Common myeloid progenitor, CD34-positive (primary cell): ENCODE data around the gene SMCO2.
A peak's percentile ranks its signal among the peaks of the same experiment; 100 is the strongest.

Experiments used
- CTCF ChIA-PET: fragments of 350-600 bp; sonication (Branson Sonifier 250); formaldehyde crosslinking; loops from one replicate; lab custom pipeline; 2021; ENCODE audit warnings: antibody characterized with exemption; lab: Charles Lee
- POLR2A ChIA-PET: fragments of 350-600 bp; sonication (Branson Sonifier 250); formaldehyde crosslinking; loops from one replicate; lab custom pipeline; 2021; ENCODE audit warnings: antibody characterized with exemption; lab: Charles Lee
- DNase-seq, 3 donors: peaks; one replicate each; pipeline versions ENCODE4 v3.0.0 to v3.0.0-alpha.2; 2013
- H3K27ac ChIP-seq, 2 experiments: 1 replicate in 1 of 2; 2 replicates in 1 of 2; pipeline ENCODE4 v1.7.0; 2013; ENCODE audit warnings: inconsistent platforms in 2 of 2, low read length in 2 of 2, mild to moderate bottlenecking in 2 of 2, low read depth in 1 of 2, moderate library complexity in 1 of 2; ENCODE audit not compliant: severe bottlenecking in 2 of 2, insufficient read depth in 1 of 2, poor library complexity in 1 of 2
- H3K27me3 ChIP-seq, 5 experiments: replicated peaks in 2 of 5; 1 replicate in 3 of 5; 2 replicates in 2 of 5; pipeline versions ENCODE4 v1.6.1 to v1.7.0; 2013; ENCODE audit warnings: low read length in 4 of 5, mild to moderate bottlenecking in 2 of 5, moderate library complexity in 2 of 5, inconsistent platforms in 1 of 5; ENCODE audit not compliant: insufficient read depth in 5 of 5, control insufficient read depth in 4 of 5
- H3K36me3 ChIP-seq, 4 experiments: 1 replicate in 2 of 4; 2 replicates in 2 of 4; pipeline versions ENCODE4 v1.6.1 to v1.7.0; 2013; ENCODE audit warnings: low read length in 3 of 4, control low read depth in 1 of 4, mild to moderate bottlenecking in 1 of 4; ENCODE audit not compliant: control insufficient read depth in 4 of 4, insufficient read depth in 4 of 4
- H3K4me1 ChIP-seq, 4 experiments: 1 replicate in 3 of 4; 2 replicates in 1 of 4; pipeline versions ENCODE4 v1.6.1 to v1.7.1; 2013; ENCODE audit warnings: low read length in 3 of 4, mild to moderate bottlenecking in 3 of 4, control low read depth in 1 of 4, inconsistent platforms in 1 of 4, moderate library complexity in 1 of 4; ENCODE audit not compliant: control insufficient read depth in 4 of 4, insufficient read depth in 4 of 4; ENCODE audit errors: control extremely low read depth in 1 of 4
- H3K4me3 ChIP-seq, 7 experiments: 1 replicate in 4 of 7; 2 replicates in 3 of 7; pipeline versions ENCODE4 v1.5.1 to v1.7.0; 2013; ENCODE audit warnings: mild to moderate bottlenecking in 7 of 7, low read length in 6 of 7, moderate library complexity in 6 of 7, inconsistent platforms in 2 of 7, low read depth in 2 of 7, control low read depth in 1 of 7; ENCODE audit not compliant: insufficient read depth in 4 of 7, control insufficient read depth in 1 of 7; ENCODE audit errors: extremely low read depth in 1 of 7
- H3K9me3 ChIP-seq, 5 experiments: 1 replicate in 4 of 5; 2 replicates in 1 of 5; pipeline versions ENCODE4 v1.6.1 to v1.7.1; 2013; ENCODE audit warnings: low read length in 4 of 5, mild to moderate bottlenecking in 2 of 5, inconsistent platforms in 1 of 5, low read depth in 1 of 5, moderate library complexity in 1 of 5; ENCODE audit not compliant: control insufficient read depth in 4 of 5, insufficient read depth in 2 of 5; ENCODE audit errors: control extremely low read depth in 1 of 5
- WGBS: methylation state at CpG from one replicate; pipeline ENCODE4 v1.1.5; 2013; ENCODE audit not compliant: insufficient coverage; 5-methylcytosine and 5-hydroxymethylcytosine counted together

SMCO2 gene

DNA sequence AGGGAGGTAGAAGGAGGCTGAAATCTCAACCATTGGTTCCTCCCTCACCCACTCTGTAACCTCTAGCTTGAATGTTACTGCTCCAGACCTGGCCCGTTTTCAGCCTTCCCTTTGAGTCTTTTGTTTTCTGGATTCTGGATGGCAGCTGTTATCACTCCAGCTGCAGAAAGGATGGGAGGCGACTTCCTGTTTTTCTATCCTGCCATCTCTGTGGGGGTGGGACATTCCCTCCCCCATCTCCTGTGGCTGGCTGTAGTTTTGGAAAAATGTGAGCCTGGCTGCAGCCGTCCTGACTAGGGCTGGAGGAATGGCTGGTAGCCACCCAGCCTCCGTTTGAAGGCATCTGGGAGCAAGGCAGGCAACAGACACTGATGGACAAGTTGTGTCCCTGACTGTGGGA is 74.5 kb downstream of the SMCO2 start:
- Histone ChIP-seq H3K4me1 (peaks cover 11 to 28% (median 19%) of the 10 kb centered on the region in 4 experiments), H3K27me3 (no peaks in the 10 kb centered on the region), H3K4me3 (no peak overlapping the region), H3K9me3 (no peaks in the 10 kb centered on the region), H3K27ac (no peak overlapping the region), H3K36me3 (no peaks in the 10 kb centered on the region)
- POLR2A ChIA-PET = no interaction called here
- whole genome bisulfite sequencing = 60% methylated on average over 3 of the region's 4 CpGs
- CTCF ChIA-PET = no interaction called here
- no peak for DNase-seq

DNA sequence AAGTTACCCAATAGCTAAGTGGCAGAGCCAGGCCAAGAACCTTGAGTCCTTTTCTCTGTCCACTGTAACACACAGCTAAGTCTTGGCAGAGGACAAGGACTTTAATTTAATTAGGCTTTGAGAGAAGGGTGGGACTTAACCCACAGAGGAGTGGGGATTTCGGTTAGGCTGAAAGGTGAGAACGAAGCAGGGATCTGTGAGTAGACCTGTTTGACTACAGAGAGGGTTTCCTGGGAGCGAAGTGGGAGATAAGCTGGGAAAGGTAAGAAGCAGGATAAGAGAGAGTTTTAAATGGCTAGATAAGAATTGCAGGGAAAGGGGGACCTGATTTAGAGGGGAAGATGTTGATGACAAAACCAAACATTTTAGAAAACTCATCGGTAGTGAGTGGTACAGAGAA is 75.4 kb downstream of the SMCO2 start:
- H3K36me3 ChIP-seq = no peaks in the 10 kb centered on the region
- no peak overlapping the region for H3K4me3 ChIP-seq
- peaks cover 11 to 28% (median 19%) of the 10 kb centered on the region in 4 experiments for H3K4me1 ChIP-seq
- no peak for DNase-seq
- ChIA-PET CTCF (interaction anchor here (2.5 kb wide), 1 partner anchor 33 kb away, joined by 8 read pairs; no protein-coding TSS in a partner anchor), POLR2A (no interaction called here)
- WGBS = 98% methylated on average over 4 of the region's 4 CpGs
- no peaks in the 10 kb centered on the region for H3K27me3 ChIP-seq
- H3K9me3 ChIP-seq = no peaks in the 10 kb centered on the region
- H3K27ac ChIP-seq = no peak overlapping the region

DNA sequence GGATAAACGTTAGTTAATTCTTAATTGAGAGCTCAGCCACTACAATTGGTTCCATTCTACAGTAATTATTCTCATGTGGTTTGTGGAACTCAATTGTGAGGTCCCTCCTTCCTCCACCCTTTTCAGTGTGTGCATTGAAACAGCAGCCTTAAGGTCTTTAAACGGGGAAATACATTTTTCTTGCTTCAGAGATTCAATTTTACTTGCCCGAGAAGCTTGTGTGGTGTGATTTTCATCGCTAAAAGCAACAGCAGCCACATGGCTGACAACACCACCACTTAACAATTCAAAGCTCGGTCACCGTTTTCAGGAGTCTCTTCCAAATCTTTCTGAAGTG is 76.7 kb downstream of the SMCO2 start:
- no peak for DNase-seq
- no peaks in the 10 kb centered on the region for H3K36me3 ChIP-seq
- no peaks in the 10 kb centered on the region for H3K9me3 ChIP-seq
- H3K27ac ChIP-seq = peak overlapping the region; percentile 59 to 80
- no peaks in the 10 kb centered on the region for H3K27me3 ChIP-seq
- 0% methylated on average over 3 of the region's 6 CpGs for WGBS
- H3K4me3 ChIP-seq = peak overlapping the region; percentile 79 to 99 (median 92)
- CTCF ChIA-PET = interaction anchor here (0.7 to 2.6 kb wide), 5 partner anchors 26 to 87 kb away, joined by 3 to 32 read pairs (median 4); no protein-coding TSS in a partner anchor
- POLR2A ChIA-PET = interaction anchor here (1.4 to 2.4 kb wide), 2 partner anchors 26 to 63 kb away, joined by 3 to 11 read pairs; no protein-coding TSS in a partner anchor
- peaks cover 11 to 28% (median 19%) of the 10 kb centered on the region in 4 experiments for H3K4me1 ChIP-seq

DNA sequence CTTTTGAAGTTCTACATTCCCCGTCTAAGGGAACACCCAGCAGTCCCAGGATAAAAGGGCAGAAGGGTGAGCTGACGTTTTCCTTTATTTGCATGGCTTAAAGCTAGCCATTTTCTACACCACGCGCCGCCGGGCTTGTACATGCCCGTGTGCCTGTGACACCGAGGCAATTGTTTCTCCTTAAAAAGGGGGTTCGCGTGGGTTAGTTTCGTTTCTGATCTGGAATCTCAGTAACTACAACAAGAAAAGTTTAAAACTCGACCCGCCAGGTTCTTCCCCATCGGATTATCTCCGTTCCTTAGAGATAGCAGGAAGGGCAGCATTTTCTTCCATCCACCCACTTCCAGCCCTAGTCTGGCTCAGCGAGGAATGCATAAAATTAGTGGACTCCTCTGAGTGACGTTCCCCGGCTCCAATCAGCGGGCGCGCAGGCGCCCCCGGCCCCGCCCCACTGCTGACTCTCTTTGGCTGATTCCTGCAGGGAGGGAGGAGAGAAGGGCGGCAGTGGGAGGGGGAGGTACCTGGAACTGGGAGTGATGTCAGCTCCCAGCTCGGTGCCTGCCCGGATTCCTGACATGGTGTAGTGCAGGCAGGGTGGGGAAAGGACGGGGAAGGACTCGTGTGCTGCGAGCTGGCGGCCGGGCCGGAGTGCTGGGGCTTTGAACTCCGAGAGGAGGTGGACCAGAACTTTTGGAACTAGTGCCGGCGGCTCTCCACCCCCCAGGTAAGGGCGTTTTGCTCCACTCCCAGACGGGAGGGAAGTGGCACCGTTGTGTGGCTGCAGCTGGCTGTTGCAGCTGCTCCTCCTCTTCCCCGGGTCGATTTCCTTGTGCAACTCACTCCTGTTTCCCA is 77.3 kb downstream of the SMCO2 start, which contains the start of gene PPFIBP1:
Gene PPFIBP1, plus strand, starts transcription at position 565 of the 852 bp plus-strand sequence. CDS start 109,191 bp downstream, outside the sequence.
- Histone ChIP-seq H3K4me3 (peak within 1 kb of the TSS; percentile 79 to 99 (median 92)), H3K4me1 (peaks cover 11 to 28% (median 19%) of the 10 kb centered on the region in 4 experiments), H3K36me3 (no peaks in the 10 kb centered on the region), H3K27ac (peak within 1 kb of the TSS; percentile 59 to 80), H3K9me3 (no peaks in the 10 kb centered on the region), H3K27me3 (no peaks in the 10 kb centered on the region)
- ChIA-PET POLR2A (interaction anchor here (0.7 to 2.4 kb wide), 4 partner anchors 26 to 63 kb away, joined by 3 to 11 read pairs (median 3); no protein-coding TSS in a partner anchor), CTCF (interaction anchor here (0.7 to 2.6 kb wide), 9 partner anchors 11 to 98 kb away, joined by 3 to 32 read pairs (median 5); no protein-coding TSS in a partner anchor)
- 0% methylated on average over 30 of the region's 41 CpGs for WGBS
- peak; percentile 96 to 97 (median 96) for DNase-seq

DNA sequence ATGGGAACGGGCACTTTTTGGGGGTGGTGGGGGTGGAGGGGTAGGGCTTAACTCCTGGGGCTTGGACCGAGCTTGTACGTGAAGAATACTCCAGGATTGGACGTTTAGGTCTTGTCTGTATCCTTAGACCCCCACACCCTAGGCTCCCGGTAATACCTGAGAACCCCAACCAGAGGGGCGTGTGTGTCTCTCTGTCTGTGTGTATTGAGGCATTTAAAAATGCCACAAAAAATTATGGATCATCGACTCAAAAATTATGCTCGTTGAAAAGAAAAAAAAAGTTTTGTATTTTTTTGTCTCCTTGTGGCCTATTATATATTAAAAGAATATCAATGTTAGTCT is 77.9 kb downstream of the SMCO2 start:
- no peaks in the 10 kb centered on the region for H3K27me3 ChIP-seq
- WGBS = 0% methylated on average over 1 of the region's 8 CpGs
- no peaks in the 10 kb centered on the region for H3K9me3 ChIP-seq
- POLR2A ChIA-PET = interaction anchor here (0.7 to 2.4 kb wide), 4 partner anchors 25 to 64 kb away, joined by 3 to 11 read pairs (median 3); no protein-coding TSS in a partner anchor
- H3K4me1 ChIP-seq = peaks cover 11 to 28% (median 19%) of the 10 kb centered on the region in 4 experiments
- no peaks in the 10 kb centered on the region for H3K36me3 ChIP-seq
- peak overlapping the region; percentile 79 to 99 (median 92) for H3K4me3 ChIP-seq
- no peak for DNase-seq
- H3K27ac ChIP-seq = peak overlapping the region; percentile 59 to 80
- CTCF ChIA-PET = interaction anchor here (1.2 to 2.6 kb wide), 6 partner anchors 10 to 99 kb away, joined by 4 to 32 read pairs (median 6); no protein-coding TSS in a partner anchor

DNA sequence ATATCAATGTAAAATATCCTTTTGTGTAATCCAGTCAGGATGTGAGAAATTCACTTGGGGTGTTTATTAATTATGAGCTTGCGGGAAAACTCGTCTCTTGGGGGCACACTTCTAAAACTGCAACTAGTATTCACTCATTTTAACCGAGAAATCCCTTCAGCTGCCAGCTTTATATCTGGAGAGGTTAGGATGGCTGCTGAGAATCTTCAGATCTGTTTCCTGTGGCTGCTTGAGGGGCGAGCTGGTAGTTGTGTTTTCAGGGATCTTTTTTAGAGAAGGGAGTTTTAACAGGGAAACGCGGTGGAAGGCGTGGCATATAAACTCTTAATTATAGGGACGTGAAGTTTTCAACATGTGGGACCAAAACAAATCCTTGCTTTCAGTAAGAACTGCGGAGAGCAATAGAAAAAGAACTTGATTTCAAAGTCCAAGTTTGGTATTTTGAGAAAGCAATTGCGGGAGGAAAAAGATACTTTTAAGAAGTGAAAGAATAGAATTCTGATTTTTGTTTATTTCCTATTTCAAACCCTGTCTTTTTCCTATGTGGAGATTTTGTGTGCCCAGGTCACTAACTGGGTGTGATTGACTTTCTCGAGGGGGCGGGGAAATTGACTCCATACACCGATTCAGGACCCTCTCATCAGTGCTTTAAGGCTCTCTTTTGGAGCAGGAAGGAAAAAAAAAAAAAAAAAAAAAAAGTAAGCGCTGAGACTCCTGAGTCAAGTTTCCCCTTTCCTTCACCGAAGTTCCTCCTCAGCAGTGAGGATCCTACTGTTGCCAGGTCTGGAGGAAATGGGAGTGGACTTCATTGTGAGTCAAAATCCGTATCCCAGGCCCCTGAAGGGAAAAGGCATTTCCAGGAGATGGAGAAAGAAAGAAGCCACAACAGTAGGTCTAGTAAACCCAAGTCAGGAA is 78.6 kb downstream of the SMCO2 start:
- peak overlapping the region in 6 of 7 experiments; percentile 88 to 99 (median 94) for H3K4me3 ChIP-seq
- H3K27me3 ChIP-seq = no peaks in the 10 kb centered on the region
- no peaks in the 10 kb centered on the region for H3K36me3 ChIP-seq
- no peak overlapping the region for H3K27ac ChIP-seq
- 0% methylated on average over 9 of the region's 16 CpGs for WGBS
- DNase-seq = peak in 1 of 3 donors; percentile 22
- POLR2A ChIA-PET = interaction anchor here (0.7 to 2.4 kb wide), 3 partner anchors 31 to 65 kb away, joined by 3 to 11 read pairs (median 3); no protein-coding TSS in a partner anchor
- CTCF ChIA-PET = interaction anchor here (1.2 to 2.6 kb wide), 5 partner anchors 9 to 99 kb away, joined by 4 to 32 read pairs (median 5); no protein-coding TSS in a partner anchor
- H3K9me3 ChIP-seq = no peaks in the 10 kb centered on the region
- H3K4me1 ChIP-seq = peaks cover 11 to 28% (median 19%) of the 10 kb centered on the region in 4 experiments
